ENCODE measurements around the gene VAX1. TPM values are rescaled to one million over a fixed set of nuclear protein-coding genes. Genes with fewer than 3 reads are reported as not detected.
"Not testable (repeated sequence)": the region's sequence is repeated elsewhere in the genome, so short reads cannot be mapped to it uniquely, and the experiment has no call there.

The VAX1 gene, protein sequence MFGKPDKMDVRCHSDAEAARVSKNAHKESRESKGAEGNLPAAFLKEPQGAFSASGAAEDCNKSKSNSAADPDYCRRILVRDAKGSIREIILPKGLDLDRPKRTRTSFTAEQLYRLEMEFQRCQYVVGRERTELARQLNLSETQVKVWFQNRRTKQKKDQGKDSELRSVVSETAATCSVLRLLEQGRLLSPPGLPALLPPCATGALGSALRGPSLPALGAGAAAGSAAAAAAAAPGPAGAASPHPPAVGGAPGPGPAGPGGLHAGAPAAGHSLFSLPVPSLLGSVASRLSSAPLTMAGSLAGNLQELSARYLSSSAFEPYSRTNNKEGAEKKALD
- polyA plus RNA-seq (2011; rRNA removed) (0.60 and 0.70 TPM in 2 replicates), polyA plus RNA-seq (2017; fragmentation: RNase III; extraction: RNeasy Plus Mini Kit Qiagen cat#74134 plus additional on column Dnase treatment) (0.54 to 0.71 TPM (median 0.68 TPM) in 3 replicates), polyA minus RNA-seq (2011; rRNA and poly(A)+ RNA removed) (0.33 and 0.44 TPM in 2 replicates)
- 0.73 and 1.0 TPM in 2 replicates for polyA plus RNA-seq (2012; cell fraction: cytosol; rRNA removed)
- 1.3 and 1.5 TPM in 2 replicates for polyA plus RNA-seq (2012; cell fraction: nucleus; rRNA removed)

- ChIA-PET CTCF (interaction anchor here (3.7 kb wide), 1 partner anchor 29 kb away, joined by 25 read pairs; no protein-coding TSS in a partner anchor), POLR2A (no interaction called here)
- H3K4me1 ChIP-seq: 0 out of 3 replicates have a peak, but pooled peaks cover 4% of the 10 kb centered on the region
- H3K4me3 ChIP-seq: peak within 1 kb of the TSS; percentile 55
- H3K4me2 ChIP-seq: peak within 1 kb of the TSS; percentile 80
- WGBS (ENCODE audit: missing lambda C conversion rate): 11% methylated on average over 60 of the region's 65 CpGs
- no peak for FAIRE-seq
- ATAC-seq: peak; percentile 58 to 70
- DNase-seq (ENCODE audit: low read depth in 1 of 2, low spot score in 1 of 2): peak; percentile 54 to 66
- H3K9me3 ChIP-seq: no peaks in the 10 kb centered on the region
- TF ChIP-seq POLR2A (IDR thresholded peaks at IDR 0.05; ENCODE audit: low read length) (no peak; the same call in 1 of the 2 replicates), MAX (IDR thresholded peaks at IDR 0.05) (peak; percentile 41), HDAC2 (IDR thresholded peaks at IDR 0.05) (peak; percentile 36; the same call in 1 of the 2 replicates)
- TF ChIP-seq, protein P1, sequence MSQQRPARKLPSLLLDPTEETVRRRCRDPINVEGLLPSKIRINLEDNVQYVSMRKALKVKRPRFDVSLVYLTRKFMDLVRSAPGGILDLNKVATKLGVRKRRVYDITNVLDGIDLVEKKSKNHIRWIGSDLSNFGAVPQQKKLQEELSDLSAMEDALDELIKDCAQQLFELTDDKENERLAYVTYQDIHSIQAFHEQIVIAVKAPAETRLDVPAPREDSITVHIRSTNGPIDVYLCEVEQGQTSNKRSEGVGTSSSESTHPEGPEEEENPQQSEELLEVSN (IDR thresholded peaks at IDR 0.05; ENCODE audit: borderline replicate concordance, low read depth): 0 out of 2 replicates have a peak, but pooled peaks have one; percentile 29
- H3K27ac ChIP-seq: peak within 1 kb of the TSS; percentile 79 to 91
These were observed at the start of gene VAX1 for GRCh38 chr10:117137911-117138642. Gene VAX1 (minus strand): TSS chr10:117138270. CDS start chr10:117138056, 214 bp downstream.

DNA sequence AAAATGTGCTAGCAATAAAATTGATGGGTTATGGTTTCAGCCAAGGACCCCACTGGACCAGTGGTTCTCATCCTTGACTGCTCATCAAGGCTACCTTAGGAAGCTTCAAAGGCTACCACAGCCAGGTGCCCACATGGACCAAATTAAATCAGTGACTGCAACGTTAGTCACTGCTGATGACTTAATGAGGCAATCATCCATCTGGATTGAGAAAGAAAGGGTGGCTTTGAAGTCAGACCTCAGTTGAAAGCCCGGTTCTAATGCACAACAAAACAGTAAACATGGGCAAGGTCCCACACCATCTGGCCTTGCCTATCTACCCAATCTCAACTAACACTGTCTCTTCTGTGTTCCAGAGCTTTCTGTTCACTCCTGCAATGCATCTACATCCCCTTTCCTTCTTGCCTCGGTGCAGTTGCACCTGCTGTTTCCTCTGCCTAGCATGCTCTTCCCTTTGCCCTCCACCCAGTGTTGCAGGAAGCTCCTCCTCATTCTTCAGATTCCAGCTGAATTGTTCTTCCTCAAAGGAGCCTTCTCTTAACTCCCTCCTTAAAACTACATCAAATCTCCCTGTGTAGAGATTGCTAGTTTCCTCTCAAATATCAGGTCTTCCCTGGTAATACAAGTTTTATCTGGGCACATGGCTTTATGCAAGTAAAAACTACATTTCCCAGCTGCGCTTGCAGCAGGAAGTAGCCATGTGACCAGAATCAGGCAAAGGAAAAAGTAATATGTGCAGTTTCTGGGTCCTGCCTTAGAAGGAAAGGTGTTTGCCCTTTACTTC is 49.0 kb upstream of the VAX1 start:
- Histone ChIP-seq H3K4me2 (peak overlapping the region; percentile 37), H3K4me1 (peaks cover 5% of the 10 kb centered on the region; the same call in 1 of the 3 replicates), H3K4me3 (no peak overlapping the region), H3K9me3 (peaks cover 5% of the 10 kb centered on the region; the same call in 1 of the 3 replicates), H3K27ac (no peak overlapping the region)
- FAIRE-seq: no peak
- ChIA-PET CTCF (interaction anchor here (0.8 to 5.3 kb wide), 9 partner anchors 11 to 560 kb away, joined by 3 to 26 read pairs (median 7); partner anchors contain the start of gene KCNK18), POLR2A (no interaction called here)
- 36% methylated on average over 4 of the region's 4 CpGs for WGBS (ENCODE audit: missing lambda C conversion rate)
- peak in 1 of 2 experiments; percentile 70; a peak in 3 of 6 replicates for ATAC-seq
- DNase-seq (ENCODE audit: low read depth in 1 of 2, low spot score in 1 of 2): peak in 1 of 2 experiments; percentile 20
- TF ChIP-seq SREBF2 (IDR thresholded peaks at IDR 0.05): no peak
- TF ChIP-seq ESRRA (IDR thresholded peaks at IDR 0.05; ENCODE audit: borderline replicate concordance, low read length): no peak
- peak; percentile 39 for TF ChIP-seq MAX (IDR thresholded peaks at IDR 0.05)
- TF ChIP-seq, protein P2, sequence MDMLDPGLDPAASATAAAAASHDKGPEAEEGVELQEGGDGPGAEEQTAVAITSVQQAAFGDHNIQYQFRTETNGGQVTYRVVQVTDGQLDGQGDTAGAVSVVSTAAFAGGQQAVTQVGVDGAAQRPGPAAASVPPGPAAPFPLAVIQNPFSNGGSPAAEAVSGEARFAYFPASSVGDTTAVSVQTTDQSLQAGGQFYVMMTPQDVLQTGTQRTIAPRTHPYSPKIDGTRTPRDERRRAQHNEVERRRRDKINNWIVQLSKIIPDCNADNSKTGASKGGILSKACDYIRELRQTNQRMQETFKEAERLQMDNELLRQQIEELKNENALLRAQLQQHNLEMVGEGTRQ (IDR thresholded peaks at IDR 0.05): peak; percentile 70
- TF ChIP-seq JUNB (IDR thresholded peaks at IDR 0.05): 0 out of 2 replicates have a peak, but pooled peaks have one; percentile 39
- no peak for TF ChIP-seq ATOH8 (CRISPR knock-in tag; IDR thresholded peaks at IDR 0.05; ENCODE audit: low read depth)
- TF ChIP-seq, protein P3, sequence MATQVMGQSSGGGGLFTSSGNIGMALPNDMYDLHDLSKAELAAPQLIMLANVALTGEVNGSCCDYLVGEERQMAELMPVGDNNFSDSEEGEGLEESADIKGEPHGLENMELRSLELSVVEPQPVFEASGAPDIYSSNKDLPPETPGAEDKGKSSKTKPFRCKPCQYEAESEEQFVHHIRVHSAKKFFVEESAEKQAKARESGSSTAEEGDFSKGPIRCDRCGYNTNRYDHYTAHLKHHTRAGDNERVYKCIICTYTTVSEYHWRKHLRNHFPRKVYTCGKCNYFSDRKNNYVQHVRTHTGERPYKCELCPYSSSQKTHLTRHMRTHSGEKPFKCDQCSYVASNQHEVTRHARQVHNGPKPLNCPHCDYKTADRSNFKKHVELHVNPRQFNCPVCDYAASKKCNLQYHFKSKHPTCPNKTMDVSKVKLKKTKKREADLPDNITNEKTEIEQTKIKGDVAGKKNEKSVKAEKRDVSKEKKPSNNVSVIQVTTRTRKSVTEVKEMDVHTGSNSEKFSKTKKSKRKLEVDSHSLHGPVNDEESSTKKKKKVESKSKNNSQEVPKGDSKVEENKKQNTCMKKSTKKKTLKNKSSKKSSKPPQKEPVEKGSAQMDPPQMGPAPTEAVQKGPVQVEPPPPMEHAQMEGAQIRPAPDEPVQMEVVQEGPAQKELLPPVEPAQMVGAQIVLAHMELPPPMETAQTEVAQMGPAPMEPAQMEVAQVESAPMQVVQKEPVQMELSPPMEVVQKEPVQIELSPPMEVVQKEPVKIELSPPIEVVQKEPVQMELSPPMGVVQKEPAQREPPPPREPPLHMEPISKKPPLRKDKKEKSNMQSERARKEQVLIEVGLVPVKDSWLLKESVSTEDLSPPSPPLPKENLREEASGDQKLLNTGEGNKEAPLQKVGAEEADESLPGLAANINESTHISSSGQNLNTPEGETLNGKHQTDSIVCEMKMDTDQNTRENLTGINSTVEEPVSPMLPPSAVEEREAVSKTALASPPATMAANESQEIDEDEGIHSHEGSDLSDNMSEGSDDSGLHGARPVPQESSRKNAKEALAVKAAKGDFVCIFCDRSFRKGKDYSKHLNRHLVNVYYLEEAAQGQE (IDR thresholded peaks at IDR 0.05): no peak
- no peak for TF ChIP-seq RNF2 (IDR thresholded peaks at IDR 0.05; ENCODE audit: borderline replicate concordance, low read depth)
- no peak for TF ChIP-seq BHLHE40 (IDR thresholded peaks at IDR 0.05; ENCODE audit: low read depth, low read length)

DNA sequence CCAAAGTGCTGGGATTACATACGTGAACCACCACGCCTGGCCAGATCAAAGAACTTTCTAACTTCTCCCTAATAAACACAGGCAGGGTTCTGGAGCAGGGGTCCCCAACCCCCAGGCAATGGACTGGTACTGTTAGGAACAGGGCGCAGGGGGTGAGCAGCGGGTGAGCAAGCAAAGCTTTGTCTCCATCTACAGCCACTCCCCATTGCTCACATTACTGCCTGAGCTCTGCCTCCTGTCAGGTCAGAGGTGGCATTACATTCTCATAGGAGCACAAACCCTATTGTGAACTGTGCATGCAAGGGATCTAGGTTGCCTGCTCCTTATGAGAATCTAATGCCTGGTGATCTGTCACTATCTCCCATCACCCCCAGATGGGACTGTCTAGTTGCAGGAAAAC is 47.7 kb upstream of the VAX1 start:
- peak in 1 of 2 experiments; percentile 63; a peak in 2 of 6 replicates for ATAC-seq
- not testable (repeated sequence) for H3K4me1 ChIP-seq, H3K27ac ChIP-seq

More for the DNA sequence above, 47.7 kb upstream of the VAX1 start:
- peak in 1 of 2 experiments; percentile 22 for DNase-seq (ENCODE audit: low read depth in 1 of 2, low spot score in 1 of 2)
- WGBS (ENCODE audit: missing lambda C conversion rate): 94% methylated on average over 4 of the region's 4 CpGs
- H3K4me3 ChIP-seq, H3K9me3 ChIP-seq, H3K4me2 ChIP-seq, POLR2A ChIA-PET, FAIRE-seq: not testable (repeated sequence)
- CTCF ChIA-PET: interaction anchor here (0.9 to 5.3 kb wide), 7 partner anchors 9 to 559 kb away, joined by 3 to 26 read pairs (median 8); no protein-coding TSS in a partner anchor
